Fibroblast of lung (primary cell): ENCODE data around the gene HECTD4. TPM values are rescaled to one million over a fixed set of nuclear protein-coding genes. Genes with fewer than 3 reads are reported as not detected.

Experiments
- DNase-seq, 2 donors: peaks; one replicate each; pipeline versions ENCODE4 v3.0.0 to v3.0.0-alpha.2; 2010; ENCODE audit warnings: low read depth in 2 of 2
- H2AFZ ChIP-seq: 2 replicates; pipeline ENCODE4 v1.5.1; 2012; ENCODE audit warnings: low read length, control low read depth, inconsistent platforms
- H3K27ac ChIP-seq: 2 replicates; pipeline ENCODE4 v1.5.1; 2011; ENCODE audit warnings: low read length, control low read depth; ENCODE audit not compliant: insufficient read depth
- H3K27me3 ChIP-seq: 2 replicates; pipeline ENCODE4 v1.5.1; 2011; ENCODE audit warnings: mild to moderate bottlenecking, low read length; ENCODE audit not compliant: control insufficient read depth, insufficient read depth
- H3K36me3 ChIP-seq: 2 replicates; pipeline ENCODE4 v1.5.1; 2011; ENCODE audit warnings: low read length; ENCODE audit not compliant: control insufficient read depth, insufficient read depth
- H3K4me1 ChIP-seq: 2 replicates; pipeline ENCODE4 v1.5.1; 2011; ENCODE audit warnings: low read length; ENCODE audit not compliant: control insufficient read depth, insufficient read depth; ENCODE audit errors: extremely low read depth
- H3K4me2 ChIP-seq: 2 replicates; pipeline ENCODE4 v1.5.1; 2011; ENCODE audit warnings: low read length, control low read depth; ENCODE audit not compliant: insufficient read depth; ENCODE audit errors: extremely low read depth
- H3K4me3 ChIP-seq, 4 experiments: fragments of 200-600 bp in 1 of 4; sonication (generic) in 1 of 4; replicated peaks in 1 of 4; 2 replicates each; pipeline ENCODE4 v1.5.1; 2011 to 2016; ENCODE audit warnings: low read length in 4 of 4, low read depth in 3 of 4, mild to moderate bottlenecking in 3 of 4, control low read depth in 2 of 4, inconsistent platforms in 1 of 4, mixed read lengths in 1 of 4; ENCODE audit not compliant: insufficient read depth in 1 of 4; ENCODE audit errors: control extremely low read depth in 1 of 4
- H3K79me2 ChIP-seq: 2 replicates; pipeline ENCODE4 v1.5.1; 2012; ENCODE audit warnings: mild to moderate bottlenecking, low read length, inconsistent platforms; ENCODE audit not compliant: control insufficient read depth, insufficient read depth
- H3K9ac ChIP-seq: 2 replicates; pipeline ENCODE4 v1.5.1; 2011; ENCODE audit warnings: mild to moderate bottlenecking, low read length, control low read depth; ENCODE audit not compliant: insufficient read depth
- H3K9me3 ChIP-seq: 2 replicates; pipeline ENCODE4 v1.5.1; 2012; ENCODE audit warnings: low read depth, low read length; ENCODE audit not compliant: control insufficient read depth, insufficient read depth
- H4K20me1 ChIP-seq: 2 replicates; pipeline ENCODE4 v1.5.1; 2011; ENCODE audit warnings: low read length; ENCODE audit not compliant: control insufficient read depth, insufficient read depth; ENCODE audit errors: extremely low read depth
- CTCF ChIP-seq, 2 donors: IDR thresholded peaks in 1 of 2; conservative IDR thresholded peaks in 1 of 2; 1 replicate in 1 of 2; 2 replicates in 1 of 2; pipeline ENCODE4 v1.5.1; 2011 to 2012; ENCODE audit warnings: low read length in 2 of 2, control low read depth in 1 of 2, inconsistent platforms in 1 of 2, low read depth in 1 of 2, mild to moderate bottlenecking in 1 of 2
- EZH2 ChIP-seq: IDR thresholded peaks from 2 replicates; pipeline ENCODE4 v1.5.1; 2012; ENCODE audit warnings: low read length, control low read depth, mild to moderate bottlenecking; ENCODE audit errors: missing control alignments
- polyA plus RNA-seq, 2 donors: library from polyadenylated mRNA; depleted of rRNA in 1 of 2; stranded (reverse) in 1 of 2; unstranded in 1 of 2; fragments of >200 nt; gene quantifications; 2 replicates each; pipeline ENCODE4 v1.2.1, GENCODE V29; 2011 to 2012; ENCODE audit warnings: missing spikeins in 1 of 2
- total RNA-seq: library from RNA; depleted of rRNA; stranded (reverse); fragments of >200 nt; gene quantifications from 2 replicates; pipeline ENCODE4 v1.2.1, GENCODE V29; 2014

The HECTD4 gene
- total and polyA plus RNA-seq, 2 donors (not counting 1 experiment from before 2014, with no cell fraction given) = 5.1 to 31.7 TPM

- no peaks in the 10 kb centered on the region for H4K20me1 ChIP-seq
- H3K27ac ChIP-seq = no peak overlapping the region
- TF ChIP-seq EZH2 (no peak), CTCF (conservative IDR thresholded peaks at IDR 0.05 in 1 of 2, IDR thresholded peaks at IDR 0.05 in 1 of 2; ENCODE audit: low read depth in 1 of 2, low read length in 2 of 2) (no peak)
- H3K36me3 ChIP-seq = no peaks in the 10 kb centered on the region
- DNase-seq = peak in 1 of 2 donors; percentile 16
- no peaks in the 10 kb centered on the region for H3K4me1 ChIP-seq
- H3K4me3 ChIP-seq = no peak overlapping the region
- no peaks in the 10 kb centered on the region for H3K27me3 ChIP-seq
- H3K9ac ChIP-seq = no peak overlapping the region
- H3K9me3 ChIP-seq = no peaks in the 10 kb centered on the region
- H3K79me2 ChIP-seq = no peaks in the 10 kb centered on the region
- no peak overlapping the region for H3K4me2 ChIP-seq
- no peak overlapping the region for H2AFZ ChIP-seq
Measured at GRCh38 chr12:112283546-112283945, 98.7 kb downstream of the HECTD4 start.

GRCh38 chr12:112282920-112283319, 99.3 kb downstream of the HECTD4 start:
- Histone ChIP-seq H3K27ac (no peak overlapping the region), H3K4me1 (no peaks in the 10 kb centered on the region), H3K9ac (no peak overlapping the region), H2AFZ (no peak overlapping the region), H3K9me3 (no peaks in the 10 kb centered on the region), H3K36me3 (no peaks in the 10 kb centered on the region), H3K4me3 (no peak overlapping the region), H3K27me3 (no peaks in the 10 kb centered on the region), H3K4me2 (no peak overlapping the region), H4K20me1 (no peaks in the 10 kb centered on the region), H3K79me2 (no peaks in the 10 kb centered on the region)
- no peak for DNase-seq
- TF ChIP-seq CTCF (conservative IDR thresholded peaks at IDR 0.05 in 1 of 2, IDR thresholded peaks at IDR 0.05 in 1 of 2; ENCODE audit: low read depth in 1 of 2, low read length in 2 of 2) (no peak), EZH2 (no peak)

DNA sequence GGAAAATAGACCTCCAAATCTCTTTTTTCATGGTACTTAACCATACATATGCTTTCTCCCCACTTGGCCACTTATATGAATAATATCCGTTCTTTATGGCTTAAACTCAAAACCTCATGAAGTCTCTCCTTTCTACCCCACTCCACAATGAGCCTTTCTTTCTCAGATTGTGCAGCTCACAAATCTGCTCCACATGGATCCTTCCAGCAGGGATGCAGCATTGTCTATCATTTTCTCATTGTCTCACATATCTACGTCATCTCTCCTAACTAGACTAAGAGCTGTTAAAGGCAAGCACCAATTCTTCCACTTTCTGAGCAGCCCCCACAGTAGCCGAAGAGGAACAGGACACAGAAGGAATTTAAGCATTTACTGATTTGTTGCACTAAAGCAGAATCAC, 106.4 kb downstream of the HECTD4 start:
- H3K9ac ChIP-seq = no peak overlapping the region
- H2AFZ ChIP-seq = no peak overlapping the region
- peaks cover 2% of the 10 kb centered on the region for H3K36me3 ChIP-seq
- TF ChIP-seq CTCF (conservative IDR thresholded peaks at IDR 0.05 in 1 of 2, IDR thresholded peaks at IDR 0.05 in 1 of 2; ENCODE audit: low read depth in 1 of 2, low read length in 2 of 2) (no peak), EZH2 (no peak)
- H3K79me2 ChIP-seq = no peaks in the 10 kb centered on the region
- H3K27me3 ChIP-seq = no peaks in the 10 kb centered on the region
- no peak for DNase-seq
- H4K20me1 ChIP-seq = no peaks in the 10 kb centered on the region
- no peak overlapping the region for H3K27ac ChIP-seq
- no peak overlapping the region for H3K4me3 ChIP-seq
- no peak overlapping the region for H3K4me2 ChIP-seq
- H3K9me3 ChIP-seq = no peaks in the 10 kb centered on the region
- no peaks in the 10 kb centered on the region for H3K4me1 ChIP-seq
